GM21423 (cell line): ENCODE measurements around the gene PCDHGA5.
"Not testable (repeated sequence)": the region's sequence is repeated elsewhere in the genome, so short reads cannot be mapped to it uniquely, and the experiment has no call there.

Experiments used
- ATAC-seq: cut with Tn5 transposase; IDR thresholded peaks from one replicate; pipeline ENCODE4 v1.9.1; 2021; ENCODE audit warnings: mild to moderate bottlenecking, moderate library complexity; ENCODE audit not compliant: unreplicated experiment

The PCDHGA5 gene

GRCh38 chr5:141412854-141413539, 49.0 kb downstream of the PCDHGA5 start, which contains the start of gene PCDHGA10:
Gene PCDHGA10 (plus strand): TSS chr5:141412987. CDS start chr5:141413176, 189 bp downstream.
- ATAC-seq = peak; percentile 76

DNA sequence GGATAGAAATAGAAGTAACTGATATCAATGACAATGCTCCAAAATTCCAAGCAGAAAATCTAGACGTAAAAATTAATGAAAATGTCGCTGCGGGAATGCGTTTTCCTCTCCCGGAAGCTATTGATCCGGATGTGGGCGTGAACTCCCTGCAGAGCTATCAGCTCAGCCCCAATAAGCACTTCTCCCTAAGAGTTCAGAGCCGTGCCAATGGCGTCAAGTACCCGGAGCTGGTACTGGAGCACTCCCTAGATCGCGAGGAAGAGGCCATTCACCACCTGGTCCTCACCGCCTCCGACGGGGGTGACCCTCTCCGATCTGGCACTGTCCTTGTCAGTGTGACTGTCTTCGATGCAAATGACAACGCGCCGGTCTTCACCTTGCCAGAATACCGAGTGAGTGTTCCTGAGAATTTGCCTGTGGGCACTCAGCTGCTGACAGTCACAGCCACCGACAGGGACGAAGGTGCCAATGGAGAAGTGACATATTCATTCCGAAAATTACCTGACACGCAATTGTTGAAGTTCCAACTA, 49.6 kb downstream of the PCDHGA5 start:
- no peak for ATAC-seq

DNA sequence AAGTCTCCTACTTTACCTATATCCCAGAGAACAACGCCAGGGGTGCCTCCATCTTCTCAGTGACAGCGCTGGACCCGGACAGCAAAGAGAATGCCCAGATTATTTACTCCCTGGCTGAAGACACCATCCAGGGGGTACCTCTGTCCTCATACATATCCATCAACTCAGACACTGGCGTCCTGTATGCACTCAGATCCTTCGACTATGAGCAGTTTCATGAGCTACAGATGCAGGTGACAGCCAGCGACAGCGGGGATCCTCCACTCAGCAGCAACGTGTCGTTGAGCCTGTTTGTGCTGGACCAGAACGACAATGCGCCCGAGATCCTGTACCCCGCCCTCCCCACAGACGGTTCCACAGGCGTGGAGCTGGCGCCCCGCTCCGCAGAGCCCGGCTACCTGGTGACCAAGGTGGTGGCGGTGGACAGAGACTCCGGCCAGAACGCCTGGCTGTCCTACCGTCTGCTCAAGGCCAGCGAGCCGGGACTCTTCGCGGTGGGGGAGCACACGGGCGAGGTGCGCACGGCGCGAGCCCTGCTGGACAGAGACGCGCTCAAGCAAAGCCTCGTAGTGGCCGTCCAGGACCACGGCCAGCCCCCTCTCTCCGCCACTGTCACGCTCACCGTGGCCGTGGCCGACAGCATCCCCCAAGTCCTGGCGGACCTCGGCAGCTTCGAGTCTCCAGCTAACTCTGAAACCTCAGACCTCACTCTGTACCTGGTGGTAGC, 50.7 kb downstream of the PCDHGA5 start:
- not testable (repeated sequence) for ATAC-seq

GRCh38 chr5:141415275-141415618, 51.3 kb downstream of the PCDHGA5 start:
- not testable (repeated sequence) for ATAC-seq
